ENCODE results near the gene CRIM1. TPM values are rescaled to one million over a fixed set of nuclear protein-coding genes. Genes with fewer than 3 reads are reported as not detected.

Gene CRIM1
- total RNA-seq, 1 experiment from 2014 or later = 27.6 TPM

DNA sequence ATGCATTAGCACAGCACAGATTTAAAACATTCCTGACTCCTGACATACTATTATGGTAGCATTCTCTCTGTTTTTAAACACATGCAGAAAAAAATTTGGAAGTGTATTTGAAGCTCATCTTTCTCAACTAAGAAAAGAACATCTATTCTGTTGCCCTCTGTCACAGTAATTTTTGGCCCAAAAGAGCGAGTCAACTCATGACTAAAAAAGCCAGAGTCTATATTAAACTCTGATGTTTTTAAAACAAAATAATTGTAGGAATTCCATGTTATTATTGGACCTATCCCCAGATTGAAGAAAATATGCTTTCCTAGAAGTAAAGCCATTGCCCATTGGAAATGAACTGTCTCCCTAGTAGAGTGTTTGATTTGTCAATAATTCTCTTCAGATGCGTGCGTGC lies 96.7 kb downstream of the CRIM1 start:
- no peak overlapping the region for H2BK5ac ChIP-seq (ENCODE audit: insufficient read length, low read length)
- H3K9ac ChIP-seq (ENCODE audit: extremely low read depth, insufficient read length, low read length) = no peak overlapping the region
- H4K20me1 ChIP-seq (ENCODE audit: control insufficient read depth, insufficient read depth, insufficient read length) = no peaks in the 10 kb centered on the region
- no peak overlapping the region for H4K8ac ChIP-seq (replicated peaks; ENCODE audit: insufficient read length, low read depth, low read length)
- H2AFZ ChIP-seq (ENCODE audit: low read length) = no peak overlapping the region
- no peak overlapping the region for H3K27ac ChIP-seq (ENCODE audit: insufficient read length, low read depth, low read length)
- no peak overlapping the region for H2BK120ac ChIP-seq (ENCODE audit: low read depth, low read length, poor library complexity, severe bottlenecking)
- Mint-ChIP-seq H3K27ac (no peak overlapping the region), H3K4me1 (peaks cover 5 to 15% of the 10 kb centered on the region in 2 experiments), H3K4me3 (no peak overlapping the region), H3K36me3 (ENCODE audit: insufficient read depth in 1 of 3, low read depth in 3 of 3) (peaks cover 7 to 18% (median 11%) of the 10 kb centered on the region in 3 experiments; a peak in 6 of 7 replicates), H3K9me3 (no peaks in the 10 kb centered on the region), H3K27me3 (ENCODE audit: low read depth) (no peaks in the 10 kb centered on the region)
- H2BK15ac ChIP-seq (ENCODE audit: low read depth, low read length) = no peak overlapping the region
- no peak overlapping the region for H3K4ac ChIP-seq (ENCODE audit: low read depth, low read length)
- WGBS (ENCODE audit: extremely low coverage, insufficient read length, low lambda C conversion rate) = no CpG with 5 or more reads among the region's 3 CpGs
- no peak overlapping the region for H3K23ac ChIP-seq (ENCODE audit: insufficient read length, low read depth, low read length)
- no peaks in the 10 kb centered on the region for H3K9me3 ChIP-seq (ENCODE audit: control insufficient read depth, low read depth, low read length)
- no peaks in the 10 kb centered on the region for H3K79me2 ChIP-seq (ENCODE audit: insufficient read depth, low read length)
- H3K4me1 ChIP-seq (ENCODE audit: insufficient read depth, low read length) = peaks cover 7% of the 10 kb centered on the region
- H3K56ac ChIP-seq (ENCODE audit: insufficient read length, low read depth, low read length) = no peak overlapping the region
- H4K91ac ChIP-seq (ENCODE audit: insufficient read length, low read depth, low read length) = no peak overlapping the region
- no peak overlapping the region for H2AK5ac ChIP-seq (ENCODE audit: insufficient read length, low read length)
- no peak overlapping the region for H3K14ac ChIP-seq (ENCODE audit: insufficient read depth, low read length)
- H3T11ph ChIP-seq (ENCODE audit: low read length) = no peak overlapping the region
- TF ChIP-seq, protein P1, sequence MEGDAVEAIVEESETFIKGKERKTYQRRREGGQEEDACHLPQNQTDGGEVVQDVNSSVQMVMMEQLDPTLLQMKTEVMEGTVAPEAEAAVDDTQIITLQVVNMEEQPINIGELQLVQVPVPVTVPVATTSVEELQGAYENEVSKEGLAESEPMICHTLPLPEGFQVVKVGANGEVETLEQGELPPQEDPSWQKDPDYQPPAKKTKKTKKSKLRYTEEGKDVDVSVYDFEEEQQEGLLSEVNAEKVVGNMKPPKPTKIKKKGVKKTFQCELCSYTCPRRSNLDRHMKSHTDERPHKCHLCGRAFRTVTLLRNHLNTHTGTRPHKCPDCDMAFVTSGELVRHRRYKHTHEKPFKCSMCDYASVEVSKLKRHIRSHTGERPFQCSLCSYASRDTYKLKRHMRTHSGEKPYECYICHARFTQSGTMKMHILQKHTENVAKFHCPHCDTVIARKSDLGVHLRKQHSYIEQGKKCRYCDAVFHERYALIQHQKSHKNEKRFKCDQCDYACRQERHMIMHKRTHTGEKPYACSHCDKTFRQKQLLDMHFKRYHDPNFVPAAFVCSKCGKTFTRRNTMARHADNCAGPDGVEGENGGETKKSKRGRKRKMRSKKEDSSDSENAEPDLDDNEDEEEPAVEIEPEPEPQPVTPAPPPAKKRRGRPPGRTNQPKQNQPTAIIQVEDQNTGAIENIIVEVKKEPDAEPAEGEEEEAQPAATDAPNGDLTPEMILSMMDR (conservative IDR thresholded peaks at IDR 0.05) = no peak
- no peak for DNase-seq
- no peaks in the 10 kb centered on the region for H3K23me2 ChIP-seq (ENCODE audit: insufficient read length, low read depth, low read length, poor library complexity, severe bottlenecking)
- H2BK20ac ChIP-seq (ENCODE audit: low read depth, low read length, poor library complexity, severe bottlenecking) = no peak overlapping the region
- no peak overlapping the region for H2BK12ac ChIP-seq (ENCODE audit: insufficient read length, low read depth, low read length)
- no peak overlapping the region for H3K18ac ChIP-seq (ENCODE audit: insufficient read length, low read depth, low read length)
- H3K4me2 ChIP-seq (ENCODE audit: insufficient read depth, insufficient read length, low read length) = no peak overlapping the region
- no peaks in the 10 kb centered on the region for H3K27me3 ChIP-seq (ENCODE audit: insufficient read depth, low read length)
- H4K5ac ChIP-seq (ENCODE audit: insufficient read length, low read depth, low read length) = no peak overlapping the region
- no peaks in the 10 kb centered on the region for H3K79me1 ChIP-seq (ENCODE audit: insufficient read depth, low read depth, low read length, poor library complexity, severe bottlenecking)
